ENCODE results near the gene C3orf22.

DNA sequence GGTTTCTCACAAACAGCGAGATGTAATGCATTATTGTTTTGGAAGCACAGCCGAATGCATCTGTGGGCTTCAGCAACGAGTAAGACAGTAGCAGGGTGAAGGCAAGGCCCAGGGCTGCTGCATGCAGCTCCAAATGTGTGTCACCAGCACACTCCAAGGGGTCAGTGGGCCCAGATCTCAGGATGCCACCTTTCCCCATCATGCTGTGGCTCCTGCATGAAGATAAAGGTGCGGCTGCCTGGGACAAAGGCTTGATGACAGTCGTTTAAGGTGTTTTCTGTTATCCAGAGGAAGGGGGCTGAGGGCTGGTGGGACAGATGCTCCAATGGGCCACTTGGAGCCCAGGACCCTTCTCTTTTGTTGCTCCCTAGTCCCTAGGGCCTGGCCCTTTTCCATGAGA, 13.2 kb downstream of the C3orf22 start:
- TF ChIP-seq, protein P1, sequence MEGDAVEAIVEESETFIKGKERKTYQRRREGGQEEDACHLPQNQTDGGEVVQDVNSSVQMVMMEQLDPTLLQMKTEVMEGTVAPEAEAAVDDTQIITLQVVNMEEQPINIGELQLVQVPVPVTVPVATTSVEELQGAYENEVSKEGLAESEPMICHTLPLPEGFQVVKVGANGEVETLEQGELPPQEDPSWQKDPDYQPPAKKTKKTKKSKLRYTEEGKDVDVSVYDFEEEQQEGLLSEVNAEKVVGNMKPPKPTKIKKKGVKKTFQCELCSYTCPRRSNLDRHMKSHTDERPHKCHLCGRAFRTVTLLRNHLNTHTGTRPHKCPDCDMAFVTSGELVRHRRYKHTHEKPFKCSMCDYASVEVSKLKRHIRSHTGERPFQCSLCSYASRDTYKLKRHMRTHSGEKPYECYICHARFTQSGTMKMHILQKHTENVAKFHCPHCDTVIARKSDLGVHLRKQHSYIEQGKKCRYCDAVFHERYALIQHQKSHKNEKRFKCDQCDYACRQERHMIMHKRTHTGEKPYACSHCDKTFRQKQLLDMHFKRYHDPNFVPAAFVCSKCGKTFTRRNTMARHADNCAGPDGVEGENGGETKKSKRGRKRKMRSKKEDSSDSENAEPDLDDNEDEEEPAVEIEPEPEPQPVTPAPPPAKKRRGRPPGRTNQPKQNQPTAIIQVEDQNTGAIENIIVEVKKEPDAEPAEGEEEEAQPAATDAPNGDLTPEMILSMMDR (conservative IDR thresholded peaks at IDR 0.05) = no peak
- TF ChIP-seq ZFX (IDR thresholded peaks at IDR 0.05) = no peak

Data from C4-2B (cell line).